ENCODE measurements around the gene ZC3H12C. TPM values are rescaled to one million over a fixed set of nuclear protein-coding genes. Genes with fewer than 3 reads are reported as not detected.
A peak's percentile ranks its signal among the peaks of the same experiment; 100 is the strongest.

ZC3H12C gene
- total and polyA plus RNA-seq, 10 of the 15 experiments (the other 5 are each of a cell fraction or from before 2014, with no cell fraction given): 0.31 to 31.0 (median 3.7) TPM

GRCh38 chr11:110092515-110093406, at the start of gene ZC3H12C (continued):
- no peak for TF ChIP-seq REST (IDR thresholded peaks at IDR 0.05; ENCODE audit: low read depth, low read length)
- no peak for TF ChIP-seq E2F8 (IDR thresholded peaks at IDR 0.05; ENCODE audit: low read depth, partially characterized antibody)
- no peak for TF ChIP-seq MYB (IDR thresholded peaks at IDR 0.05; ENCODE audit: borderline replicate concordance, low read depth, low read length)
- TF ChIP-seq TBL1XR1 (IDR thresholded peaks at IDR 0.05; ENCODE audit: low read depth, low read length): peak; percentile 81; the same call in 1 of the 2 replicates
- no peak for TF ChIP-seq CBX3 (IDR thresholded peaks at IDR 0.05; ENCODE audit: borderline replicate concordance, low read depth)
- no peak for TF ChIP-seq ELK1 (IDR thresholded peaks at IDR 0.05; ENCODE audit: low read depth, low read length)
- no peak for TF ChIP-seq MYC (IDR thresholded peaks at IDR 0.05; ENCODE audit: insufficient read depth, insufficient read length, insufficient replicate concordance, low read length, severe bottlenecking)
- no peak for TF ChIP-seq SUZ12 (IDR thresholded peaks at IDR 0.05; ENCODE audit: unreplicated experiment)
- TF ChIP-seq MTA3 (IDR thresholded peaks at IDR 0.05; ENCODE audit: borderline replicate concordance, low read length): no peak
- TF ChIP-seq GABPA (IDR thresholded peaks at IDR 0.05; ENCODE audit: low read depth): no peak
- TF ChIP-seq IKZF2 (IDR thresholded peaks at IDR 0.05): peak; percentile 93 to 95
- no peak for TF ChIP-seq KDM1A (IDR thresholded peaks at IDR 0.05; ENCODE audit: borderline replicate concordance)
- 0 out of 4 replicates have a peak, but pooled peaks of 1 of the 2 experiments have one; percentile 30 for TF ChIP-seq CEBPB (IDR thresholded peaks at IDR 0.05; ENCODE audit: borderline replicate concordance in 1 of 2, low read depth in 2 of 2, low read length in 2 of 2)
- TF ChIP-seq ATF2 (IDR thresholded peaks at IDR 0.05; ENCODE audit: low read length): no peak
- TF ChIP-seq BCLAF1 (IDR thresholded peaks at IDR 0.05): no peak
- TF ChIP-seq IRF4 (IDR thresholded peaks at IDR 0.05; ENCODE audit: low read depth, low read length): peak; percentile 77
